GM19467 (cell line): ENCODE data around the gene VPS37B.
"Not testable (repeated sequence)": the region's sequence is repeated elsewhere in the genome, so short reads cannot be mapped to it uniquely, and the experiment has no call there.

Experiments used
- ATAC-seq: cut with Tn5 transposase; IDR thresholded peaks from one replicate; pipeline ENCODE4 v1.9.1; 2021; ENCODE audit warnings: mild to moderate bottlenecking, moderate library complexity; ENCODE audit not compliant: unreplicated experiment

The VPS37B gene, protein sequence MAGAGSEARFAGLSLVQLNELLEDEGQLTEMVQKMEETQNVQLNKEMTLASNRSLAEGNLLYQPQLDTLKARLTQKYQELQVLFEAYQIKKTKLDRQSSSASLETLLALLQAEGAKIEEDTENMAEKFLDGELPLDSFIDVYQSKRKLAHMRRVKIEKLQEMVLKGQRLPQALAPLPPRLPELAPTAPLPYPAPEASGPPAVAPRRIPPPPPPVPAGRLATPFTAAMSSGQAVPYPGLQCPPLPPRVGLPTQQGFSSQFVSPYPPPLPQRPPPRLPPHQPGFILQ

DNA sequence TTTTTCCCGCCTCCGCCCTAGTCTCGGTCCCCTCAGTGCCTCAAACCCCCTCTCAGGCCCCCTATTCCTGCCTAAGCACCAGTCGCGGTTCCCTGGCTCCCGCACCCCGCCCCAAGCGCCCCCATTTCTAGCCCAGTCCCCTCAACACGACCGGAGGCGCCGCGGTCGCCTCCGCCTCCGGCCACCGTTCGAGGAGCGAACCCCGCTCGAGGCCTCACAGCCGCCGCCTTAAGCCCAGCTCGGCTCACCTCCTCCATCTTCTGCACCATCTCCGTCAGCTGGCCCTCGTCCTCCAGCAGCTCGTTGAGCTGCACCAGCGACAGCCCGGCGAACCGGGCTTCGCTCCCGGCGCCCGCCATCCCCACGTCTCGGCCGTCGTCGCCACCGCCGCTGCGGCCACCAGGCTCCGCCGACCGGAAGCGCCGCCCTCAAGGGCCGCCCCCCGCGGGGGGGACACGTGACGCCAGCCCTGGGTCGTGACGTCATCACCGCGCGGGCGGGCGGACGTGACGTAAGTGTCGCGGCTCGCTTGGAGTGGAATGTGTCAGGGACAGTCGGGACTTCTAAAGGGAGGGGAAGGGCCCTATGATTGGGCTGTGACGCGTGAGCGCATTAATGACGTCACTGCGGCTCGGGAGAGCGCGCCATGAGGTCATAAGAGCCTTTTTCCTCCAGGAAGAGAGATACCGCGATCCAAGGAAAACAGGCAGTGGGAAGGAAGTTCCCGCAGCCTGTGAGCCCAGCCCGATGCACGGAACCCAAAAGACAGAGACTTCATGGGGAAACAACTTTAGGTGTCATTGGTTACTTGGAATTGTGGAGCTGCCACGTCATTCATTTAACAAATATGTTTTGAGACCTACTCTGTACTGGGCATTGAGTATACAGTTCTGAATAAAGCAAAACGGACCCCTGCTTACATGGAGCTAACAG lies at the start of gene VPS37B:
Gene VPS37B (minus strand): TSS at position 421 of the 933 bp plus-strand sequence. CDS start 62 bp downstream, at position 359.
- no peak for ATAC-seq

DNA sequence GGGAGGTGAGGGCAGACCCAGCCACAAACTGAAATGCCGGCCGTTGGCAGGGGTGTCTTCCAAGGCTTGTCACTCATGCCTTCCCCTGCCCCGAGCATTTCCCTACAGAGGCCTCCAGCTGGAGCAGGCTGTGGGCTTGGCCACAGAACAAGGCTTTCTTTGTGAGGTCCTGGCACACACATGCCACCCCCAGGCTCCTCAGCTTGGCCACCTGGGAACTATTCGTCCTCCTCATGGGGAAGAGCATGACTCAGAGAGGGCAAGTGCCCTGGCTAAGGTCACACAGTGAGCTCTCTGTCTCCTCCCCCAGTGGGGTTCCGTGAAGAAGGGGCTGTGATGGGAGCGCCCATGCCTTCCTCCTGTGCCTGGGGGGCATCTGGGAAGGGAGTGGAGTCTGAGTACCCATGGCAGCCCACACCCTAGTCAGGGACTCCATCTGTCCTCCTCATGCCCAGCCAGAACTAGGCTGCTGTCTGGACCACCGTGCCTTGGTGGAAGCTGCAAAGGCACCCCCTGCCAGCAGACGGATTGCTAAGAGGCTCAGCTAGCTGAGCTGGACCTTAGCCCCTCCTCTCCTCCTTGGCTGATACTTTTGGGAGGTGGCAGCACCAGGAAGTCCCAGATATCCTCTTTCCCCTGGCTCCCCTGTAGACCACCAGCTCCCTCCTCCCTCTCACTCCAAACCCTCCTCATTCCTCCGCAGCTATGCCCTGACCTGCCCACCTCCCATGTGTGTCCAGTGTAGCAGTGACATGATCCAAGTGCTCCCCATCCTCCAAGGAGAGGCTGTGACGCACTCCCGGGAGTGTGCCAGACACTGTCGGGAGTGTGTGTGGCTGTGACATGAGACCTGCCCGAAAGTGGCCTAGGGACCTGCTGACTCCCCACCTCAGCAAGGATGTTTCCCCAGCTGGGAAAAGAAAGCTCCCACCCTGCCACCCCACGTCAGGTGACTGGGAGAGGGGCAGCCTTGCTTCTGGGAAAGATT lies 49.0 kb upstream of the VPS37B start:
- ATAC-seq, result no peak

DNA sequence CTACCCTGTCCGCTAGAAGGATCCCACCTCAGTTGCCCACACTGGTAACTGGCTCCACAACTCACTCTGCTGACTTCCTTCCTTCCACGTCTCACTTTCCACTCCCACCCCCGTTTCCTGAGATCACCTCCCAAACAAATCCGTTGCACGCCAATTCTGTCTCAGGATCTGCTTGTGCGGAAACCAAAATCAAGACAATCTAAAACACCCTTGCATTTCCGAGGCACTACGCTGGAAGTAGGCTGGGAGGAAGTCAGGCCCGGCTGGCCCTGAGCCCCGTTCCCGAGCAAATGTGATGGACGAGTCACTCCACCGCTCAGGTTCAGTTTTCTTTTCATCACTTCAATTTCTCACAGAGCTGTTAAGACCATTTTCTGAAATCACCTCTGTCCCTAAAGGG lies 47.3 kb upstream of the VPS37B start:
- no peak for ATAC-seq

DNA sequence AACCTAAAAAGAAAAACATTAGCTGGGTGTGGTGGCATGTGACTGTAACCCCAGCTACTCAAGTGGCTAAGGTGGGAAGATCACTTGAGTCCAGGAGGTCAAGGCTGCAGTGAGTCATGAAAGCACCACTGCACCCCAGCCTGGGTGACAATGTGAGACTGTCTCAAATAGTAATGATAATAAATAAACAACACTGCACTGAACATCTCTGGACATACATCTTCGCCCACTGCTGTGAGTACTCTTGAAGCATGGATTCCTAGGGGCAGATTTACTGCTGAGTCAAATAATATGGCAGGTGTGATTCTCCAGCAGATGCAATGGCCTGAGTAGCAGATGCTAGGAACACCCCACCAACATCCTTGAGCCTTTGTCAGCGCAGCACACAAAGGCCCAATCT lies 46.7 kb upstream of the VPS37B start:
- ATAC-seq, result no peak

DNA sequence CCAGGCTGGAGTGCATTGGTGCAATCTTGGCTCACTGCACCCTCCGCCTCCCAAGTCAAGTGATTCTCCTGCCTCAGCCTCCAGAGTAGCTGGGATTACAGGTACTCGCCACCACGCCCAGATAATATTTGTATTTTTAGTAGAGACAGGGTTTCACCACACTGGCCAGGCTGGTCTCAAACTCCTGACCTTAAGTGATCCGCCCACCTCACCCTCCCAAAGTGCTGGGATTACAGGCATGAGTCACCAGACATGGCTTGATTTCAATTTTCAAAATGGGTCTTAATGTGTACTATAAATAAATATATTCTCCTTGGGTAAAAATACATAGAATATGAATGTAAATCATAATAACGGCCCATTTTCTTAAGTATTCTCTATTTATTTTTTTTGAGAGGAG lies 45.4 kb upstream of the VPS37B start:
- ATAC-seq, result not testable (repeated sequence)

DNA sequence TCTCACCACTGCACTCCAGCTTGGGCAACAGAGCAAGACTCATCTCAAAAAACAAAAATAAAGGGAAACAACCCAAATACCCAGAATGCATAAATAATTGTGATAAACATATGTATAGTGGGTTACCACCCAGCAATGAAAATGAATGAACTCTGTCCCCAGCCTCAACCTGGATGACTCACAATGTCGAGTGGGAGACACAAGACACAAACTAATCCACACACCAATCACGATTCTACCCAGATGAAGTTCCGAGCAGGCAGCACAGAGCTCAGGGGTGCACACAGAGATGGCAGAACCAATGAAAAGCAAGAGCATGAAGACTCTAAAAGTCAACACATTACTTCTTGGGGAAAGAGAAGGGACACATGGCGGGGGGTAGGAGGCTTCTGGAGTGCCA lies 43.2 kb upstream of the VPS37B start:
- ATAC-seq, result no peak

DNA sequence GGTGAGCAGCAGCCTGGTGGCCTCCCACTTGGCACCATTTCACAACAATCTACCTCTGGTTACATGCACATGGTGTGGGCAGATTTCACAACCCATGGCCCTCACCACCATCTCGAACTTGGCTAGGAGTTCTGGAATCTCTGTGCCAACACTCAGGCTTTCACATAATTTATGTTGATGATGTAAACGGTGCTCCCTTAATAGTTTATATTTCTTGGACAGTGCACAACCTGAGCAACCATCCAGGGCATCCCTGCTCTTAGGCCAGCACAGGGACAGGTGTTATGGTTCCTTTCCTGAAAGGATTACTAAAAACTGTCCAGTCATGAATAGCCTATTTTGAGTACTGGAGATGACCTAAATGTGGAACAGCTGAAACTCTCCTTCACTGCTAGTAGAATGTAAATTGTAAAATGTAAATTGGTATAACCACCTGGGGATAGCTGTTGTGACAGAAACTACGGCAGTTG lies 41.7 kb upstream of the VPS37B start:
- ATAC-seq, result no peak

- no peak for ATAC-seq
Observed at GRCh38 chr12:122935318-122935717, 39.4 kb upstream of the VPS37B start.

GRCh38 chr12:122934722-122935121 lies 38.8 kb upstream of the VPS37B start:
- ATAC-seq, result no peak

DNA sequence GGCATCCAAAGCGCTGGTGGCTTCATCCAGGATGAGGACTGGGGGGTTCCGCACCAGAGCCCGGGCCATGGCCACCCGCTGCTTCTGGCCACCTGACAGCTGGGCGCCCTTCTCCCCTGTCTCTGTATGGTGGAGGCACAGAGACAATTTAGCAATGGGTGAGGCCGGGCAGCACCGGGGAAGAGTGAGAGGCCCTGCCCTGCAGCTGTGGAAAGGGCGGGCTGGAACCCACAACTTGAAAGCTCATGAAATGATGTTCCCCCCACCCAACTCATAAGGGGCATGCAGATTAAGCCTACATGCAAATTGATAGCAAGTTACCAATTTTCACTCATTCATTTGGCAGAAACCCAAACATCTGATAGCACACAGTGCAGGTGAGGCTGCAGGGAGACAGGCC lies 36.3 kb upstream of the VPS37B start:
- no peak for ATAC-seq

GRCh38 chr12:122929812-122930211 lies 33.9 kb upstream of the VPS37B start:
- ATAC-seq, result no peak

- no peak for ATAC-seq
Observed at GRCh38 chr12:122929148-122929538, 33.2 kb upstream of the VPS37B start.

- no peak for ATAC-seq
Observed at GRCh38 chr12:122928404-122929147, 32.7 kb upstream of the VPS37B start.

GRCh38 chr12:122927756-122928403 lies 32.0 kb upstream of the VPS37B start:
- no peak for ATAC-seq

GRCh38 chr12:122921917-122922316 lies 26.0 kb upstream of the VPS37B start:
- ATAC-seq, result no peak

GRCh38 chr12:122920687-122921086 lies 24.8 kb upstream of the VPS37B start:
- ATAC-seq, result no peak

DNA sequence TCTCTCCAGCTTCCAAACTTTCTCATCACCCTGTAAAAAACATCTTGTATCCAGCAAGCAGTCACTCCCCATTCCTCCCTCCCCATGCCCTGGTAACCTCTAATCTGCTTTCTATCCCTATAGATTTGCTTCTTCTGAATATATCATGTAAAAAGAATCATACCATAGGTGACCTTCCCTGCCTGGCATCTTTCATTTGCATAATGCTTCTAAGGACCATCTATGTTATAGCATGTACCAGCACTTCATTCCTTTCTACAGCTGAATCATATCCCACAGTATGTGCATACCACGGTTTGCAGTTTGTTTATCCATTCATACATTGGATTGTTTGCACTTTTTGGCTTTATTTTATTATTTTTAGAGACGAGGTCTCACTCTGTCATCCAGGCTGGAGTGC lies 22.9 kb upstream of the VPS37B start:
- ATAC-seq, result no peak

DNA sequence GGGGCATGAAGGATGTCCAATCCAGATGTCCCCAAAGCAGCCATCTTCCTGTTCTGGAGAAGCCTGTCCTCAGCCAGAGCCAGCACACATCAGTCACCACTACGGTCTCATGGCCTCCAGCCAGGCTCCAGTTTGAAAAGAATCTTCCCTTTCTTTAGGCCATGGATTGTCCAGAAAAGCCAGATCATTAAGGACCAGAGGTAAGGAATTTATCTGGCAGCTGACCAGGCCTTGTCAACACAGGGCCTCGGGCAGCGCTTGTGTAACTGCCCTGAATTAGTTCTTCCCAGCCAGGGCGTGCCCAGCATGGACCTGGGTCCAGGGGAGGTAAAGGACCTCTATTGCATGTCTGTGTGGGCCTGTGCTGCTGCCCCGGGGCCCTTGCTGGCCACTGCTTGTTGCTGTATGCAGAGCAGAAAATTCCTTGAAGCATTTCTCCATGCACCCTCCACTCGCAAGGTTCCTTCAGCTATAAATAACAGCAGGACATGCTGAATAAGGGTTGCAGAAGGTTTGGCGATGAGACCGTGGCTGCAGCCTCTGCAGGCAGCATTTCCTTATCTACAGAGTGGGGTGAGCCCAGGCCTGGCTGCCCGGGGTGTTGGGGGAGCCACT lies 21.7 kb upstream of the VPS37B start:
- no peak for ATAC-seq
